ENCODE data around the gene RAD51B.

GRCh38 chr14:68279437-68279720 lies 459.8 kb downstream of the RAD51B start:
- no peak for TF ChIP-seq POLR2A (IDR thresholded peaks at IDR 0.05)
- TF ChIP-seq, protein P1, sequence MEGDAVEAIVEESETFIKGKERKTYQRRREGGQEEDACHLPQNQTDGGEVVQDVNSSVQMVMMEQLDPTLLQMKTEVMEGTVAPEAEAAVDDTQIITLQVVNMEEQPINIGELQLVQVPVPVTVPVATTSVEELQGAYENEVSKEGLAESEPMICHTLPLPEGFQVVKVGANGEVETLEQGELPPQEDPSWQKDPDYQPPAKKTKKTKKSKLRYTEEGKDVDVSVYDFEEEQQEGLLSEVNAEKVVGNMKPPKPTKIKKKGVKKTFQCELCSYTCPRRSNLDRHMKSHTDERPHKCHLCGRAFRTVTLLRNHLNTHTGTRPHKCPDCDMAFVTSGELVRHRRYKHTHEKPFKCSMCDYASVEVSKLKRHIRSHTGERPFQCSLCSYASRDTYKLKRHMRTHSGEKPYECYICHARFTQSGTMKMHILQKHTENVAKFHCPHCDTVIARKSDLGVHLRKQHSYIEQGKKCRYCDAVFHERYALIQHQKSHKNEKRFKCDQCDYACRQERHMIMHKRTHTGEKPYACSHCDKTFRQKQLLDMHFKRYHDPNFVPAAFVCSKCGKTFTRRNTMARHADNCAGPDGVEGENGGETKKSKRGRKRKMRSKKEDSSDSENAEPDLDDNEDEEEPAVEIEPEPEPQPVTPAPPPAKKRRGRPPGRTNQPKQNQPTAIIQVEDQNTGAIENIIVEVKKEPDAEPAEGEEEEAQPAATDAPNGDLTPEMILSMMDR (IDR thresholded peaks at IDR 0.05) = no peak
- no peak for TF ChIP-seq EP300 (IDR thresholded peaks at IDR 0.05)

Data from ovary (tissue), 3 donors.